ENCODE results near the gene CIAO2B.
"Not testable (repeated sequence)": the region's sequence is repeated elsewhere in the genome, so short reads cannot be mapped to it uniquely, and the experiment has no call there.

- TF ChIP-seq EZH2 (IDR thresholded peaks at IDR 0.05; ENCODE audit: borderline replicate concordance, low read depth, low read length, severe bottlenecking); CTCF (IDR thresholded peaks at IDR 0.05; ENCODE audit: borderline replicate concordance, extremely low read depth, low read length, poor library complexity, severe bottlenecking): not testable (repeated sequence)
Measured at GRCh38 chr16:66934839-66935313, 674 bp upstream of the CIAO2B start.

Measured in DND-41 (cell line).